ENCODE measurements around the gene DNASE1L1.

Gene DNASE1L1

DNA sequence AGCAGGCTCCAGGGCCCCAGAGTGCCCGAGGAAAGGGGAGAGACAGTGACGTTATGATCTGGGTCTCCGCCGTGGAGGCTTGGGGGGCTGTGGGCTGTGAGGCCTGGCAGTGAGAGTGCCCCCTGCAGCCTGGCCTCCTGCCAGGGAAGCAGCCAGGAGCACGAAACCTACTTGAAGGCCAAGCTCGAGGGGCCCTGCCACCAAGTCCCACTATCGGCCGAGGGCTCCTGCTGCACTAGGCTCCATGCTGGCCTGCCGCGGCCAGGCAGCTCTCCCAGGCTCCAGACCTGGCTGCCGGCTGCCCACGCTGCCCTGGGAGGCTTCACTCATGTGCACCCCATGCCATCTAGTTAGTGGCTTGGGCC lies 53.3 kb downstream of the DNASE1L1 start:
- TF ChIP-seq, protein P1, sequence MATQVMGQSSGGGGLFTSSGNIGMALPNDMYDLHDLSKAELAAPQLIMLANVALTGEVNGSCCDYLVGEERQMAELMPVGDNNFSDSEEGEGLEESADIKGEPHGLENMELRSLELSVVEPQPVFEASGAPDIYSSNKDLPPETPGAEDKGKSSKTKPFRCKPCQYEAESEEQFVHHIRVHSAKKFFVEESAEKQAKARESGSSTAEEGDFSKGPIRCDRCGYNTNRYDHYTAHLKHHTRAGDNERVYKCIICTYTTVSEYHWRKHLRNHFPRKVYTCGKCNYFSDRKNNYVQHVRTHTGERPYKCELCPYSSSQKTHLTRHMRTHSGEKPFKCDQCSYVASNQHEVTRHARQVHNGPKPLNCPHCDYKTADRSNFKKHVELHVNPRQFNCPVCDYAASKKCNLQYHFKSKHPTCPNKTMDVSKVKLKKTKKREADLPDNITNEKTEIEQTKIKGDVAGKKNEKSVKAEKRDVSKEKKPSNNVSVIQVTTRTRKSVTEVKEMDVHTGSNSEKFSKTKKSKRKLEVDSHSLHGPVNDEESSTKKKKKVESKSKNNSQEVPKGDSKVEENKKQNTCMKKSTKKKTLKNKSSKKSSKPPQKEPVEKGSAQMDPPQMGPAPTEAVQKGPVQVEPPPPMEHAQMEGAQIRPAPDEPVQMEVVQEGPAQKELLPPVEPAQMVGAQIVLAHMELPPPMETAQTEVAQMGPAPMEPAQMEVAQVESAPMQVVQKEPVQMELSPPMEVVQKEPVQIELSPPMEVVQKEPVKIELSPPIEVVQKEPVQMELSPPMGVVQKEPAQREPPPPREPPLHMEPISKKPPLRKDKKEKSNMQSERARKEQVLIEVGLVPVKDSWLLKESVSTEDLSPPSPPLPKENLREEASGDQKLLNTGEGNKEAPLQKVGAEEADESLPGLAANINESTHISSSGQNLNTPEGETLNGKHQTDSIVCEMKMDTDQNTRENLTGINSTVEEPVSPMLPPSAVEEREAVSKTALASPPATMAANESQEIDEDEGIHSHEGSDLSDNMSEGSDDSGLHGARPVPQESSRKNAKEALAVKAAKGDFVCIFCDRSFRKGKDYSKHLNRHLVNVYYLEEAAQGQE (IDR thresholded peaks at IDR 0.05; ENCODE audit: low read depth) = no peak
- TF ChIP-seq FOXM1 (IDR thresholded peaks at IDR 0.05; ENCODE audit: borderline replicate concordance, low read depth) (no peak), YY1 (IDR thresholded peaks at IDR 0.05; ENCODE audit: low read depth) (no peak), ZBTB7A (IDR thresholded peaks at IDR 0.05; ENCODE audit: low read depth) (no peak), TCF12 (IDR thresholded peaks at IDR 0.05; ENCODE audit: low read depth) (no peak), TAF1 (IDR thresholded peaks at IDR 0.05; ENCODE audit: low read depth) (no peak), RAD21 (IDR thresholded peaks at IDR 0.05; ENCODE audit: low read depth) (no peak), EP300 (IDR thresholded peaks at IDR 0.05; ENCODE audit: borderline replicate concordance) (no peak), NFIC (IDR thresholded peaks at IDR 0.05) (no peak)
- TF ChIP-seq, protein P2, sequence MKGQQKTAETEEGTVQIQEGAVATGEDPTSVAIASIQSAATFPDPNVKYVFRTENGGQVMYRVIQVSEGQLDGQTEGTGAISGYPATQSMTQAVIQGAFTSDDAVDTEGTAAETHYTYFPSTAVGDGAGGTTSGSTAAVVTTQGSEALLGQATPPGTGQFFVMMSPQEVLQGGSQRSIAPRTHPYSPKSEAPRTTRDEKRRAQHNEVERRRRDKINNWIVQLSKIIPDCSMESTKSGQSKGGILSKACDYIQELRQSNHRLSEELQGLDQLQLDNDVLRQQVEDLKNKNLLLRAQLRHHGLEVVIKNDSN (IDR thresholded peaks at IDR 0.05) = no peak

DNA sequence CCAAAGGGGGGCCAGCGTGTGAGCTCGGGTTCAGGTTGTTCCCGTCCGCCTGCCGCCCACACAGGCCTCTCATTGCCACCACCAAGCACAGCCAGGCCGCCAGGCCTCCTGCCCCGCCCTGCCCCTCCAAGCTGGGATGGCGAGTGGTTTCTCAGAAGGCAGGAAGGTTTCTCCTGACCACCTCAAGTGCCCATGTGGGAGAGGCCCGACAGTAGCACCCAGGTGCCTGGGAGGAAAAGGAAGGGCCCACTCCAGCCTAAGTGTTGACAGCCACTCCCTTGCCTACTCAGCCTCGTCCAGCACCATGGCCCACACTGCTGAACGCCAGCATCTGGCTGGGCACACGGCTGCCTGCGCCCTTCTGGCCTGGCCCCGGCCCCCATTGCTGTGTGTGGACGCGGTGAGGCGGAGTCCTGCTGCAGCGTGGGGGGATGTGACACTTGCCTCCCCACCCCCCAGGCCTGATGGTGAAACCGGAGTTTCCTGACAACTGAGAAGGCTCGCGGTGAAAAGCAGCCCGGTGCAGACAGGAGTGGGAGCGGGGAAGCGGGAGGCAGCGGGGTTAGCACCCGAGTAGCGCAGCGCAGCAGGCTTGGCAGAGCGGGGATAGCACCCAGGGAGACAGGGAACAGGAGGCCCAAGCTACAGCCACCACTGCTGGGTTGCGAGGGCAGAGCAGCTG lies 53.8 kb downstream of the DNASE1L1 start:
- TF ChIP-seq, protein P1 (IDR thresholded peaks at IDR 0.05; ENCODE audit: low read depth) = no peak
- no peak for TF ChIP-seq TEAD4 (IDR thresholded peaks at IDR 0.05)
- no peak for TF ChIP-seq CEBPB (IDR thresholded peaks at IDR 0.05)
- no peak for TF ChIP-seq TAF1 (IDR thresholded peaks at IDR 0.05; ENCODE audit: low read depth)
- TF ChIP-seq YY1 (IDR thresholded peaks at IDR 0.05; ENCODE audit: low read depth) = no peak
- no peak for TF ChIP-seq ZBTB7A (IDR thresholded peaks at IDR 0.05; ENCODE audit: low read depth)
- no peak for TF ChIP-seq CREB1 (IDR thresholded peaks at IDR 0.05; ENCODE audit: low read depth)
- TF ChIP-seq EGR1 (IDR thresholded peaks at IDR 0.05) = no peak
- TF ChIP-seq, protein P3, sequence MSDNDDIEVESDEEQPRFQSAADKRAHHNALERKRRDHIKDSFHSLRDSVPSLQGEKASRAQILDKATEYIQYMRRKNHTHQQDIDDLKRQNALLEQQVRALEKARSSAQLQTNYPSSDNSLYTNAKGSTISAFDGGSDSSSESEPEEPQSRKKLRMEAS (IDR thresholded peaks at IDR 0.05) = no peak
- no peak for TF ChIP-seq TCF12 (IDR thresholded peaks at IDR 0.05; ENCODE audit: low read depth)
- TF ChIP-seq, protein P2 (IDR thresholded peaks at IDR 0.05) = no peak
- TF ChIP-seq RAD21 (IDR thresholded peaks at IDR 0.05; ENCODE audit: low read depth) = no peak
- TF ChIP-seq NFIC (IDR thresholded peaks at IDR 0.05) = no peak
- no peak for TF ChIP-seq EP300 (IDR thresholded peaks at IDR 0.05; ENCODE audit: borderline replicate concordance)

DNA sequence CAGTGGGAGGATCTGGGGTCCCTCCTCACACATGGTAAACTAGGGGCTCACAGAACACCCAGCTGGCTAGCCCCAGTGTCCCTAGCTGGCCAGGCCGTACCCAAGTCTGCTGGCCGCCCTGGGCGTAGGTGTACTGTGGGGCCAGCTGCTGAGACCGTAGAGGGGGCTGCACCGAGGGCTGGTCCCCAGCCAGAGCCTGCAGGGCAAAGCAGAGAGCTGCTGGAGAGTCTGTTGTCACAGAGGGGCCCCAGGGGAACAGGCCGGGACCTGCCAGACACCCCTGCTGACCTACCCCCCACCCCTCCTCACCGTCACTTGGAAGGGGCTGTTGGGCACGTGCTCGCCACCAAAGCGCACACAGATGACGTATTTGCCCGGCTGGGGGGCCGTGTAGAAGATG lies 54.5 kb downstream of the DNASE1L1 start:
- TF ChIP-seq, protein P3 (IDR thresholded peaks at IDR 0.05) = no peak
- TF ChIP-seq, protein P1 (IDR thresholded peaks at IDR 0.05; ENCODE audit: low read depth) = no peak
- TF ChIP-seq YY1 (IDR thresholded peaks at IDR 0.05; ENCODE audit: low read depth) (no peak), ZBTB7A (IDR thresholded peaks at IDR 0.05; ENCODE audit: low read depth) (no peak), TCF12 (IDR thresholded peaks at IDR 0.05; ENCODE audit: low read depth) (no peak), FOXM1 (IDR thresholded peaks at IDR 0.05; ENCODE audit: borderline replicate concordance, low read depth) (no peak), CREB1 (IDR thresholded peaks at IDR 0.05; ENCODE audit: low read depth) (no peak), NFIC (IDR thresholded peaks at IDR 0.05) (no peak), EGR1 (IDR thresholded peaks at IDR 0.05) (no peak), EP300 (IDR thresholded peaks at IDR 0.05; ENCODE audit: borderline replicate concordance) (no peak)

DNA sequence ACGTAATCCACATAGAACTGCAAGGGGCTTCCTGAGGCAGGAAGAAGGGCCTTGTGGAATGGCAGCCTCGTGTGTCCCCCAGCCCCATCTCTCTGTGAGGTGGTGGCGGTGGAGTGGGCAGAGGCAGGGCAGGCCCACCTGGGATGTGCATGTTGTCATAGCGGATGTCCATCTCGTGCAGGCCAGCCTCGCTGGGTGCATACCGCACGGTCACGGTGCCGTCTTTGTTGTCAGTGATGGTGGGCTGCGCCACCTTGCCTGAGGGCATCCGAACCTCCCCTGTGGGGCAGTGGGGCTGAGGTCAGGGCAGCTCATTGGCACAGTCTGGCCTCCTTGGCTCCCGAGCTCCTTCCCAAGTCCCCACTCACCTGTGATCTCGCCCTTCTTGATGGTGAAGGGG lies 55.0 kb downstream of the DNASE1L1 start:
- no peak for TF ChIP-seq FOXM1 (IDR thresholded peaks at IDR 0.05; ENCODE audit: borderline replicate concordance, low read depth)
- no peak for TF ChIP-seq RAD21 (IDR thresholded peaks at IDR 0.05; ENCODE audit: low read depth)
- no peak for TF ChIP-seq YY1 (IDR thresholded peaks at IDR 0.05; ENCODE audit: low read depth)
- TF ChIP-seq EP300 (IDR thresholded peaks at IDR 0.05; ENCODE audit: borderline replicate concordance) = no peak
- TF ChIP-seq EGR1 (IDR thresholded peaks at IDR 0.05) = no peak
- TF ChIP-seq CREB1 (IDR thresholded peaks at IDR 0.05; ENCODE audit: low read depth) = no peak
- TF ChIP-seq, protein P1 (IDR thresholded peaks at IDR 0.05; ENCODE audit: low read depth) = no peak
- no peak for TF ChIP-seq ZBTB7A (IDR thresholded peaks at IDR 0.05; ENCODE audit: low read depth)
- TF ChIP-seq, protein P2 (IDR thresholded peaks at IDR 0.05) = no peak
- no peak for TF ChIP-seq TCF12 (IDR thresholded peaks at IDR 0.05; ENCODE audit: low read depth)

Measured in Ishikawa (cell line).